ENCODE data around the gene DDX47.
"Not testable (repeated sequence)": the region's sequence is repeated elsewhere in the genome, so short reads cannot be mapped to it uniquely, and the experiment has no call there.

Gene DDX47

DNA sequence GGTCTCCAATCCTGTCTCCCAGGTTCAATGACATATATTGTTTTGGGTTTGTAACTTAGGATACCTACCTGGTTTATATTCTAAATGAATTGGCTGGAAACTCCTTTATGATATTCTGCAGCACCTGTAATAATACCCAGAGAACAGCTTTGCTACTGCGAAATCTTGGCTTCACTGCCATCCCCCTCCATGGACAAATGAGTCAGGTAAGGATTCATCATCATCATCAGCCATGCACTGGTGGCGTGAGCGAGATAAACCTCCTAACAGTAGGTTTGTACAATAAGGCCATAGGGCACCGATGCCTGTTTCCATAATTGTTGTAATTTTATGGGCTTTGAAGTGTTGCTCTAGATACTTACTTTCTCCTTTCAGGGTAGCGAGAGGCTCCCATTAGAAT is 10.7 kb downstream of the DDX47 start:
- DNase-seq: no peak

DNA sequence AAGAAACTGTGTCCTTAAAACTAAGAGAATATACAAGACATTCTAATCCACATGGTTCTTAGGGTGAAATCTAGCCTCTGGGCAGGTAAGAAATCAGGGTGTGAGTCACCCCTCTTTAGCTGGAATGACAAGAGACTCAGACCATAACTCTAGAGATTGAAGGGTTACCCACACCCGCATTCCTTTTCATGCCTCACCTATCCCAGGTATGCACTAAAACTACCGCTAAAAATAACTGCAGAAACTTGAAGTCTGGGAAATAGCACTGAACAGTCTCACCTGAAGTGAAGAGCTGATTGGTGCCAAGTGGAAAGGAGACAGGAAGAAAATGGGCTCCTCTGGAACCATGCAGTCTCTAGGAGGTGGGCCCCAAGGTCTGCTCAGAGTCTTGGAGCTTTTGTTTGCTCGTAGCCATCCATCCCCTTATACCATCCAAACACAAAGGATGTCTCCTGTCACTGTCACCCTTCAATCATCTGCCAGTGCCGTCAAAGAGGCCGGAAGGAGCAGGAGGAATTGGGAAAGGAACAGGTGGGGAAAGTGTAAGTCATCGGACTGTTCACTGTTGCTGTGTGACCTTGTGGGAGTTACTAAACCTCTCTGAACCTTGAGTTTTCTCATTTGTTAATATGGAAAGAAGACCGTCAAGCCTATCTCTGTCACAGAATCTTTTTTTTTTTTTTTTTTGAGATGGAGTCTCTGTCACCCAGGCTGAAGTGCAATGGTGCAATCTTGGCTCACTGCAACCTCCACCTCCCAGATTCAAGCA is 22.4 kb downstream of the DDX47 start:
- DNase-seq: no peak

GRCh38 chr12:12836571-12836970 is 23.4 kb downstream of the DDX47 start:
- no peak for DNase-seq

- DNase-seq: peak; percentile 21
Measured at GRCh38 chr12:12837025-12837812, 24.1 kb downstream of the DDX47 start.

DNA sequence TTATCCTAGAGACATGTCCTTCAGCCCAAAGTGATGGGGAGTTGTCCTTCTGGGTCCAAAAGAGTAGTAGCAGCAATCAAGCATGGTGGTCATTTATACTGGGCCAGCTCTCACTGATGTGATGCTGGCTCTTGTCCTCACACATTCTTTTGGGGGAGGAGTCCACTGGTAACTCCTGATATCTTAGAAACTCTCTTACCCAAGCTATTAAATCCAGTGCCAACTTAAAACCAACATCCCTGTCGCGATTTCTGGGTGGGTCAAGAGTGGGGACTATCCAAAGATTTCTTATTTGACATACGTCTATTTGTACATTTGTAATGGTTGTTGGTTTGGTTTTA is 24.6 kb downstream of the DDX47 start:
- no peak for DNase-seq

DNA sequence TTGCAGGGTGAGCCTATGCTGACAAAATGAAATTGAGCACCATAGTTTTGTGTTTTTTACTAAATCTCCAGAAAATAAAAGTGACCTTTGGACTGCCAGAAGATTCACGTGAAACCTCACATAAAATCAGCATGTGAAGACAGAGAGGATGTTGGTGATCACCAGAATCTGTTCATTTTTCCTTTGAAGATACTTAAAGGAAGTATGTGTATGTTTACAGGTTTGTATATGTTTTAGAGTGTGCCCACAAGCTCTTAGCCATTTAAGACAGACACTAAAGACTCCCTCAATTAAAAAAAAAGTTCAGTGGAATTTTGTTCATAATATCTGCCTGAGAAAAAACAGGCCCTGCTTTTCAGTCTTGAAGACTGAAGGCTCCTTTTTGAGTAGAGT is 25.9 kb downstream of the DDX47 start:
- DNase-seq: no peak

- not testable (repeated sequence) for DNase-seq
Measured at GRCh38 chr12:12839439-12839838, 26.3 kb downstream of the DDX47 start.

DNA sequence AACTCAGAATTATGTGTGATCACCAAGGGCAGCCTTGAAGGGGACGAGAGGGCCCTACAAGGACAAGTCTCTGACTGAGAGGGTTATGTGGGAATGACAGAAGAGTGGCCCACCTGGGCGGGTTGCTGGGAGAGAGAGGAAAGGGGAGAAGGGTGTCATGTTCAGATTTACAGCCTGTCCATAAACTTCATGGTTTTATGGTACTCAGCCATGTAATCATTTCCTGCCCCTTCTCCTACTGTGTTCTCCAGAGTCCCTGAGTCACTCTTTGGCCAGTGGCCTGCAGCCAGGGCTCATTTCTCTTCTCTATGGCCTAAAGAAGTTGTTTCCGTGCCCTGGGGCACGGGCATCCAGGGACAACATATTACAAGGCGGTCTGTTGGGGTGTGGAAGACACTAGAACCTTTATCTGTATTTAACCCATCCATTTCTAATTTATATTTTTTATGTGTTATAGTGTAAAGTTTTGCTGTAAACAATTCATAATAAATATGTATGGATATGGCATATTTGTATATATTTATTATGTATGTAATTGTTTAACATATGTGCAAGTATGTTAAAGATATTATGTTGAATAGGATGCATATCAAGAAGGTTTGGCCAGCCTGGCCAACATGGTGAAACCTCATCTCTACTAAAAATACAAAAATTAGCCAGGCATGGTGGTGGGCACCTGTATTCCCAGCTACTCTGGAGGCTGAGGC is 26.9 kb downstream of the DDX47 start:
- no peak for DNase-seq

GRCh38 chr12:12840580-12840899 is 27.4 kb downstream of the DDX47 start:
- no peak for DNase-seq

DNA sequence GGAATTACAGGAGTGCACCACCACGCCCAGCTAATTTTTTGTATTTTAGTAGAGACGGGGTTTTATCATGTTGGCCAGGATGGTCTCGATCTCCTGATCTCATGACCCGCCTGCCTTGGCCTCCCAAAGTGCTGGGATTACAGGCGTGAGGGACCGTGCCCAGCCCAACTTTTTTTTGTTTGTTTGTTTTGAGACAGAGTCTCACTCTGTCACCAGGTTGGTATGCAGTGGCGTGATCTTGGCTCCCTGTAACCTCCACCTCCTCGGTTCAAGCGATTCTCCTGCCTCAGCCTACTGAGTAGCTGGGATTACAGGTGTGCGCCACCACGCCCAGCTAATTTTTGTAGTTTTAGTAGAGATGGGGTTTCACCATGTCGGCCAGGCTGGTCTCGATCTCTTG is 28.3 kb downstream of the DDX47 start:
- not testable (repeated sequence) for DNase-seq

GRCh38 chr12:12845794-12846243 is 32.7 kb downstream of the DDX47 start:
- no peak for DNase-seq

DNA sequence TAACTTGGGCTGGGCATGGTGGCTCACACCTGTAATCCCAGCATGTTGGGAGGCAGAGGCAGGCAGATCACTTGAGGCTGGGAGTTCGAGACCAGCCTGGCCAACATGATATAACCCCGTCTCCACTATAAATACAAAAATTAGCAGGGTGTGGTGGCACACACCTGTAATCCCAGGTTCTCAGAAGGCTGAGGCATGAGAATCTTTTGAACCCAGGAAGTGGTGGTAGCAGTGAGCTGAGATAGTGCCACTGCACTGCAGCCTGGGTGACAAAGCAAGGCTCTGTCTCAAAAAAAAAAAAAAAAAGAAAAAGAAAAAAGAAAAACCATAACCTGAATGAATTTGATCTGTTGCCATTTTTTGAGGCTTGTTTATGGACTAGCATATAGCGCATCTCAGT is 33.6 kb downstream of the DDX47 start:
- DNase-seq: not testable (repeated sequence)

- DNase-seq: no peak
Measured at GRCh38 chr12:12853435-12853834, 40.3 kb downstream of the DDX47 start.

- DNase-seq: no peak
Measured at GRCh38 chr12:12859690-12860089, 46.5 kb downstream of the DDX47 start.

DNA sequence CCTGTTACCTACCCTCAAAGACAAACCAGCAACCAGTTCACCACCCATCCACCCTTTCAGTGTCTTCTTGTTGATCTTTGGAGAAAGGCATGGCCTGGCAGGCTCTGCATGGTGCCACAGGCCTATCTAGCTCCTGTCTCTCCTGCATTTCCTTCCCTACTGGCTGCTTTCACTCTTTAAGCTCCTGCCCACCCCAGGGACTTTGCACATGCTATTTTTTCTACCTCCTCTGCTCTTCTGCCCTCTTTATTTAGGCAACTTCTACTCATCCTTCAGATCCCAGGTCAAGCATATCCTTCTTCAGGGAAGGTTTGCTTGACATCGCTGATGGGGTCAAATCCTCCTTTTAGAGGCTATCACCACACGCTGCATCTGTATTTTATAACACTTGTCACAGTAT is 51.1 kb downstream of the DDX47 start:
- no peak for DNase-seq

- DNase-seq: no peak
Measured at GRCh38 chr12:12868477-12869235, 55.5 kb downstream of the DDX47 start.

GRCh38 chr12:12870465-12870864 is 57.3 kb downstream of the DDX47 start:
- no peak for DNase-seq

- DNase-seq: no peak
Measured at GRCh38 chr12:12871587-12872138, 58.5 kb downstream of the DDX47 start.

DNA sequence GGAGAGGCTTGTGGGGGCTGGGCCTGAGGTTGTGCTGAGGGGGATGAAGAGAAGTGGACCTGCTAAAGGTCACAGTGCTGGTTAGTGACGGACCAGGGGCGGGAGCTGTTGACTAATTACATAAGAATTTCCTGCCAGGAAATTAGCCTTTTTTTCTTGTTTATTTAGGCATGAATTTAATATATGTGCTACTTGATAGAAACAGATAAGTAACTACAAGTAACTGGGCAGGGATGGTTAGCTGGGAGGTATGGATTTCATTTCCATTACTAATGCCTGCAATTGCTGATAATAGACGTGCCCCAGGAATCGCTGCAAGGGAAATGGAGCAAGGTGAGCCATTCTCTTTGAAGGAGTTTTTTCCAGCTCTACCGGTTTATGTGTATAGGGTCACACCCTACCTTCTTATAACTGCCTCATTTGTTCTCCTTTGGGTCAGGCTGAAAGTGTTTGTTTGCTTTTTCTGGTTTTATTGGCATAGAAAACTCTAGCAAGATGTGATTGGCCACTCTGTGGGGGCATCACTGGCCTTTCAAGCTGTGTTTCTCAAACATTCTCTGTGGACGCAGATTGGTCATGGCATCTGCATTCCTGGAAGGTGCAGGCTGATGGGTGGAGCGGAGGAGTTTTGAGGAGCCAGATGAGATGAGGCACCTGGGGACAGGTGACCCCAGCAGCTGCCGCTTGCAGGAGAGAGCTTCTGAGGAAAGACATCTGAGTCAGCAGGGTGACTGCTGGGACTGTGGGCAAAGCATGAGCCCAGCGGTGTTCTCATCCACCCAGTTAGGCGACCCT is 59.2 kb downstream of the DDX47 start:
- no peak for DNase-seq

GRCh38 chr12:12872934-12873275 is 59.8 kb downstream of the DDX47 start:
- no peak for DNase-seq

DNA sequence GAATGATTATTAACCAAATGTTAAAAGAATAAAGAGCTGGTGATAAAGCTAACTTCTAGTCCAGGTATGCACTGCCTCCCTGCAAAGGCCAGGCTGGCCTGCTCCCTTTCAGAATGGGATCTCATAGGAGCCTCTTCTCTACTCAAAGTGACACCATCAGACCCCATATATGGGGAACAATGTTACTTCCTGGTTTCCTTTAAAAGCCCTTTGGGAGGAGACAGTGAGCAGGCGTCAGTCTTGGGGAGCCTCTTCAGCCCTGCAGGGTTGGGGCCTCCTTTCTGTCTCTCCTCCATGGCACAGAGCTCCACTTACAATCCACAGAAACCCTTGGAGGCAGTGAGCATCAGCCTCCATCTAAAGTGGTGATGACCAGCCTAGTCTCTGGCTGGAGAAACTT is 60.9 kb downstream of the DDX47 start:
- no peak for DNase-seq

DNA sequence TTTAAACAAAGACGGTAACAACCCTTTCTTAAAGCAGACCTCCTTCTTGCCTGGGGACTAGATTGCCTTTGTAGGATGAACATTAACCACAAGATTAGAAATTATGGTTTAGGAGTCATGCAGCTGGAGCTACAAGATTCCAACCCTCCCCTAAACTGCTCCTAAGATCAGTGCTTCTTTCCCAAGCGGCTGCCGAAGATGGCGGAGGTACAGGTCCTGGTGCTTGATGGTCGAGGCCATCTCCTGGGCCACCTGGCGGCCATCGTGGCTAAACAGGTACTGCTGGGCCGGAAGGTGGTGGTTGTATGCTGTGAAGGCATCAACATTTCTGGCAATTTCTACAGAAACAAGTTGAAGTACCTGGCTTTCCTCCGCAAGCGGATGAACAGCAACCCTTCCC is 62.2 kb downstream of the DDX47 start:
- not testable (repeated sequence) for DNase-seq

All from activated T-cell treated with anti-CD3 and anti-CD28 coated beads for 4 hours (primary cell).